Activated naive CD8-positive, alpha-beta T cell treated with anti-CD3 and anti-CD28 coated beads for 36 hours (primary cell): ENCODE data around the gene VAMP3. TPM values are rescaled to one million over a fixed set of nuclear protein-coding genes. Genes with fewer than 3 reads are reported as not detected.

ENCODE experiments used
- DNase-seq: peaks from one replicate; pipeline ENCODE4 v3.0.0; 2021
- H3K27ac Mint-ChIP-seq: one replicate; pipeline ENCODE4 v1.8.0; 2022; ENCODE audit warnings: mild to moderate bottlenecking, moderate library complexity, mixed read lengths
- H3K27me3 Mint-ChIP-seq: one replicate; pipeline ENCODE4 v1.8.0; 2022; ENCODE audit warnings: mild to moderate bottlenecking, mixed read lengths
- H3K36me3 Mint-ChIP-seq: one replicate; pipeline ENCODE4 v1.8.0; 2021; ENCODE audit warnings: mild to moderate bottlenecking, mixed read lengths
- H3K4me1 Mint-ChIP-seq: one replicate; pipeline ENCODE4 v1.8.0; 2021; ENCODE audit warnings: mixed read lengths
- H3K4me3 Mint-ChIP-seq: one replicate; pipeline ENCODE4 v1.8.0; 2022; ENCODE audit warnings: mild to moderate bottlenecking, moderate library complexity, mixed read lengths
- H3K9me3 Mint-ChIP-seq: one replicate; pipeline ENCODE4 v1.8.0; 2022; ENCODE audit warnings: mixed read lengths
- total RNA-seq, 2 experiments: library from RNA; stranded (reverse); gene quantifications; one replicate each; pipeline ENCODE4 v1.2.3, GENCODE V29; 2021

Gene VAMP3
- total RNA-seq, 2 experiments from 2014 or later: 15.1 to 18.5 TPM

DNA sequence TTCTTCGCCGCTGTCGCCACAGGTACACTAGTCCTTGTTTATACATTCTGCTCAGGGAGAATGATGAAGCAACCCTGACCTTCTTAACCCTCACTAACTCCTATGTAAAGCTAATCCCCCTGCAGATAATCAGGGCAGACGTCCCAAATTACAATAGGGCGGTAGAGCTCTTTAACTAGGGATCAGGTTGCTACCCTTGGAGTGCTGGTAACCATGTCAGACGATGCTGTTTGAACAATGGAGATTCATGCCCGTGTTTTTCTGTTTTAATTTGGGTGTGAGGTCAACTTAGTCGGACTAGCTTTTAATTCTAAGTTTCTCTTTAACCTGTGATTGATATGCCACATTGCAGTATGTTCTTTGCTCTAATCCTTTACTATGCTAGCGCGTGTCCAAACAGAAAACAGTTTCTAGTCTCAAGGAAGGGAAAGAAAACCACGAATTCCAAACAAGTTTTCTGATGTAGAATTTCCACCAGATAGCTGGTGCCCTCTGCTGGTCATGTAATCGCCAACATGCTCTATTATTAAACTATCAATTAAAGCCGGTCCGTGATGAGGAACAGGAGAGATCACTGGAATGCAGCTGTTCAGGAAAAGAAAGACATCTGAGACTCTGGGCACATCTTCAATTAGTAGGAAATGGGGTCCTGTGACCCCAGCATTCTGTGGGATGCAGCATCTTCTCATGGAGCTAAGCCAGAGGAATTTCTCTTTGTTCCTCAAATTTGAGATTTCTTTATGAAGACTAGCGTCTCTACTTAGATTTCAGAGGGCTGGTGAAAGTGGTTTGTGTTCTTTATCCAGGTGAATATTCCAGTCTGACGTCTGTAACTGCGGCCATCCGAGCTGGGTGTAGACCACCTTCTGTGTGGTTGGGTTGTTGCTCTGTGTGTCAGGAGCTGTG, 18.3 kb upstream of the VAMP3 start:
- Mint-ChIP-seq H3K9me3 (no peaks in the 10 kb centered on the region), H3K4me3 (peak overlapping the region; percentile 1), H3K4me1 (peaks cover 5% of the 10 kb centered on the region), H3K27ac (no peak overlapping the region), H3K36me3 (no peaks in the 10 kb centered on the region), H3K27me3 (peaks cover 24% of the 10 kb centered on the region)
- DNase-seq: peak; percentile 4

DNA sequence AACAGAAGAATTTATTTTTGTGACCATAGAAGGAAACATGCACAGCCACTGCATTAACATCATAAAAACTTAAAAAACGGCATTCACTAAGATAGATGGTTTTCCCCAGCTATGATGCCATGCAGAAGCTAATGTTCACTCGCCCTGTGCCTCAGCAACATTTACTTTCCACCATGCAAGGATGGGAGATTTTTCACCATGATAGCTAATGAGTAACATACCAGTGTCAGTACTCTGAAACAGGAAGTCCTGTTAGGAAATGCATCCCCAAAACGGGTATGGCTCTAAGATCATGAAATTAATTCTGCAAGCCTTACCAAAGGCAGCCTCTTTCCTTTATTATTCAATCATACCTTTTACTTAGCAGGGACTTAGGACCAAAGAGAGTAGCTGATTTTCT, 17.5 kb upstream of the VAMP3 start:
- Mint-ChIP-seq H3K36me3 (no peaks in the 10 kb centered on the region), H3K27ac (no peak overlapping the region), H3K27me3 (peaks cover 24% of the 10 kb centered on the region), H3K4me1 (peaks cover 5% of the 10 kb centered on the region), H3K9me3 (no peaks in the 10 kb centered on the region), H3K4me3 (no peak overlapping the region)
- DNase-seq: no peak

DNA sequence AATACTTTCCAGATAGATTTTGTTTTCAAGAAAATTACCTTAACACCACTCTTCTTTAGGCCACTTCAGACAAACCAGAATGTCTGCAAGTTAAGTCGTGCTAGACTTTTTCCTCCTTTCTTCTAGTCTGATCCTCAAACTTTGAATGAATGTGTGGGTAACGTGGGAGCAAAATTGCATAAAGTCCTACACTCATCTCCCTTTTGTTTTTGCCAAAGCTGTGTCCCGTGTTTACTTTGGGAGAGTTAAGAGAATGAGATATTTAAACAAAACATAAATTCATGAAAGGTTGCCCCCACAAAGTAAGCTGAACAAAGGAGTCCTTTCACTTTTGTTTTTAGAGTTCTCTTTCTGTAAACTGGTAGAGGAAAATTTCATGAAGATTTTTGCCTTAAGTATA, 16.9 kb upstream of the VAMP3 start:
- no peak overlapping the region for H3K4me3 Mint-ChIP-seq
- no peaks in the 10 kb centered on the region for H3K36me3 Mint-ChIP-seq
- no peaks in the 10 kb centered on the region for H3K9me3 Mint-ChIP-seq

DNA sequence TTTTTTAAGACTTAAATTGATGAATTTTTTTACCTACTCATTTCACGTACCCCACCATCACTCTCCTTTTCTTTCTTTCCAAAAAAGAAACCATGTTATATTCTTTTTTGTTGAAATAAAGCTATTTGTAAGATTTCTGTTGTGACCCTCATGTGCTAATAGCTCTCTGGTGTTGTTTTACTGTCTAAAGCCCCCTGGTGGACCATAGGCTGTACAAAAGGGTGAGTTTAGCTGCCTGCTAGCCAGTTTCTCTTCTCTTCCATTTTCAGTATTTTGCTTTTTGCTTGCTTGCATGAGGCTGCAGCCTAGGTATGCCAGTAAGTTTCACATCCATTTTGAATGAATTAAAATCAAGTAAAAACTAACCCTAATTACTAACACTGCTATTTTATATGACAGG, 15.6 kb upstream of the VAMP3 start:
- no peak for DNase-seq
- no peak overlapping the region for H3K27ac Mint-ChIP-seq
- H3K4me1 Mint-ChIP-seq: peaks cover 5% of the 10 kb centered on the region
- H3K4me3 Mint-ChIP-seq: no peak overlapping the region
- no peaks in the 10 kb centered on the region for H3K36me3 Mint-ChIP-seq
- peaks cover 24% of the 10 kb centered on the region for H3K27me3 Mint-ChIP-seq
- no peaks in the 10 kb centered on the region for H3K9me3 Mint-ChIP-seq

More for the DNA sequence above, 16.9 kb upstream of the VAMP3 start:
- H3K27ac Mint-ChIP-seq: peak overlapping the region; percentile 21
- DNase-seq: no peak
- peaks cover 5% of the 10 kb centered on the region for H3K4me1 Mint-ChIP-seq
- peaks cover 24% of the 10 kb centered on the region for H3K27me3 Mint-ChIP-seq

DNA sequence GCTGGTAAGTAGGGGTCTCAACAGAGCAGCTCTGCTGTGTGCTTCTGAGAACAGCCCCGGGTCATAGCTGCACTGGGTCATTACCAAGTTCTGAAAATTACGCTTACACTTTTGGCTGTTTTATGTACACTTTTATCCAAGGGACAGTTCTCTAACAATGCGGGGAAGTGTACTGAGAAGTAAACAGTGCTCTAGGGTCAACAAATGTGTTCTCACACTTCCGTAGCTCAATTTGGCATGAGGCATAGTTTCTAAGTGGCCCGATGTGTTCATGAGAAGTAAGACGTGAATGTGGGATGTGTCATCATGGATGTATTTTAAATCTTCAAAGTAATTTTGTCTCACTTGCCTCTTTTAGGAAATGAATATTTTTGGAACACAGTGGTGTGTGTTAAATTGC, 10.9 kb upstream of the VAMP3 start:
- Mint-ChIP-seq H3K4me1 (no peaks in the 10 kb centered on the region), H3K4me3 (no peak overlapping the region), H3K36me3 (no peaks in the 10 kb centered on the region), H3K27me3 (peaks cover 12% of the 10 kb centered on the region), H3K27ac (no peak overlapping the region), H3K9me3 (no peaks in the 10 kb centered on the region)
- no peak for DNase-seq

DNA sequence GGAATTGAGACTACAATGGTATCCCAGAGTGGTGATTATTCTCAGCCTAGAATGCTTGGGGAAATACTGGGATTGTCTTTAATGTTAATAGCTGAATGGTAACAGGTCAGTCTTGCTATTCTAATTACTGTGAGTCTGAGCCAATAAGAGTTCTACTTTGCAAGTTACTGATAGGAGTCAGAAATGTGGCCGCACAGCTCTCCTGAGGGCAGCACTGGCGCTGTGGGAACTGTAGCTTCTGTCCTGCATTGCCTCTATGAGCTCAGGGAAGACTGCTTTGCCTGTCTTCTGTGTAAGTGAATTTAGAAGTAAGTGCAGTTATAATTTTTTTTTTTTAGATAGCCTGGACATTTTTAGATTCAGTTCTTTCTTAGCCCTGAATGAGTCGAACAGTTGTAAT, 10.0 kb upstream of the VAMP3 start:
- Mint-ChIP-seq H3K4me1 (no peaks in the 10 kb centered on the region), H3K36me3 (no peaks in the 10 kb centered on the region), H3K9me3 (no peaks in the 10 kb centered on the region), H3K27me3 (peaks cover 6% of the 10 kb centered on the region), H3K27ac (no peak overlapping the region), H3K4me3 (no peak overlapping the region)
- no peak for DNase-seq

DNA sequence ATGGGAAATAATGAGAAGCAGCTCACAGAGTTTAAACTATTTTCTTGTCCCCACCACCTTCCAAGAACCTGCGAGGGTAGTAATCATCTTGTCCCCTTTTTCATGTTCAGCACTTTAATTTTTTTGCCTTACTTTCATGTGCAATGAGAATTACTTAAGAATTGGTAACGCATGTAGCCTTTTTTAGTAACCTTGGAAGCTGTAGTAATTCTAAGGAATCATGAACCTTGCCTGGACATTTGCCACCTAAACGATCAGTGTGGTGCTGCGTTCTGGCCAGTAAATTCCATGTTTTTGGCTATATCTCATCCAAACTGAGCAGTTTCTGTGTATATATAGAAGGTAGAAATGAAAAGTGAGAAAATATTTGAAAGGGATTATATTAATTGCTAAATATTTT, 3.9 kb upstream of the VAMP3 start:
- H3K27me3 Mint-ChIP-seq: peaks cover 32% of the 10 kb centered on the region
- no peak overlapping the region for H3K27ac Mint-ChIP-seq
- H3K4me1 Mint-ChIP-seq: peaks cover 7% of the 10 kb centered on the region
- no peaks in the 10 kb centered on the region for H3K9me3 Mint-ChIP-seq
- H3K36me3 Mint-ChIP-seq: peaks cover 2% of the 10 kb centered on the region
- DNase-seq: no peak
- H3K4me3 Mint-ChIP-seq: no peak overlapping the region

DNA sequence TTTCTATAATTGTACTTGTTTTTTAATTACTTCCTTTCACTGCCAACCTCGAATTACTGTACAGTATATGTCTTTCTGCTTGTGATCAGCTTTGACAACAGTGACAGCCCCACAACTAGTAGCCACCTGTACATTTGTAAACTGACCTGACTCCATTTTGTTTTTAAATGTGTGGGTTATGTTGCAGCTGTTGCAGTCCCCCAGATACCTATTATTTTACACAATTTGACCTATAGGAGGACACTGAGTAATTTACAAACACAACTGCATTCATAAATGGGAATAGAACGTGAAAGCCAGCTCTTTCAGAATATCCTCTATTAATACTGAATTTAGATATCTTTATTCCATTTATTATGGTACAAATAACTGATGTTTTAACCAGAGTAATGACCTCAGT, 2.5 kb upstream of the VAMP3 start:
- Mint-ChIP-seq H3K27ac (no peak overlapping the region), H3K36me3 (peaks cover 10% of the 10 kb centered on the region), H3K27me3 (peaks cover 30% of the 10 kb centered on the region), H3K9me3 (no peaks in the 10 kb centered on the region), H3K4me1 (peaks cover 20% of the 10 kb centered on the region), H3K4me3 (no peak overlapping the region)
- no peak for DNase-seq

DNA sequence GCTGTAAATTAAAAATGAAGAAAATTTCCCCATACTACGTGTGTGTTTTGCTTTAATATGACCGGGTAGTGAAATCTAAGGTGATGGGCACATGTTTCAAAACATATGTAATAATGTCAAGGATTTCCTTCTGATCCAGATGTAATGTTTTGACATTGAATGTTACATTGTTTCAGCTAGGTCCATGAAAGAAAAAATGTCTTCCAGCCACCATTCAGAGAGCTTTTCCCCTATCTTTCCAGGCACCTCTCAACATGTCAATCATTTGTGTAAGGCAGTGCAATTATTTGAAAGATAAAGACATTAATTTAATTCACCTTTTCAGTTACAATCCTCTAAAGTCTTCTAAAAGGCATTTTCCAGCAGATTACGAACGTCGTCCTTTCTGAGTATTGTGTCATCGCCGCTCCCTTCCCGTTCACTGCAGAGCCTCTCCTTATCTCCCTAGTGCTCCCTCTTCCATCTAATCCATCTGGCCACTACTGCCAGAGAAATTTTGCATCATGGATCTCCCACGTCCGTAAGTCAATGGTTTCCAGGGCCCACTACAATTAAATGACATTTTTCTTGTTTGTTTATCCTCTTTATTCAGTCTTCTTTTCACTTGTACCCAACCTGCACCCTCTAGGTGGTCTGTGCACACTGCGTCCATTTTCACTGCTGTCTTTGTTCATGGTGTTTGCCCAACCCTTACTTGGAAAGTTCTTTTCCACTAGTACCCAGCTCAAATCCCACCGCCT, 1.3 kb upstream of the VAMP3 start:
- Mint-ChIP-seq H3K9me3 (no peaks in the 10 kb centered on the region), H3K4me3 (no peak overlapping the region), H3K4me1 (peaks cover 27% of the 10 kb centered on the region), H3K36me3 (peaks cover 15% of the 10 kb centered on the region), H3K27me3 (peaks cover 28% of the 10 kb centered on the region), H3K27ac (no peak overlapping the region)
- no peak for DNase-seq

DNA sequence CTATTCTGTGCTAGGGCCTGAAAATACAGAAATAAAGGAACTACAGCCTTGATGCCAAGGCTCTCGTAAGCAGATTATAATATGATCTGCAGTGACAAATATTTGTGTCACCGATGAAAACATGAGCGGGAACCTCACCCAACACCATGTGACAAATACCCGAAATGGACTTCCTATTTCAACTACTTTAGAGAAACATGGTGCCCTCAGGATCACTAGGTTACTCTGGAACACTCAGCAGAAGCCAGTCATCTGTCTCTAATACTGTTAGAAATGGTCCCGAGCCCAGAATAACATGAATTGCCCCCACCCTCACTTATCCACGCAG, 463 bp upstream of the VAMP3 start:
- peak overlapping the region; percentile 82 for H3K4me3 Mint-ChIP-seq
- peaks cover 28% of the 10 kb centered on the region for H3K27me3 Mint-ChIP-seq
- DNase-seq: no peak
- no peaks in the 10 kb centered on the region for H3K9me3 Mint-ChIP-seq
- H3K27ac Mint-ChIP-seq: no peak overlapping the region
- peaks cover 27% of the 10 kb centered on the region for H3K4me1 Mint-ChIP-seq
- H3K36me3 Mint-ChIP-seq: peaks cover 15% of the 10 kb centered on the region

DNA sequence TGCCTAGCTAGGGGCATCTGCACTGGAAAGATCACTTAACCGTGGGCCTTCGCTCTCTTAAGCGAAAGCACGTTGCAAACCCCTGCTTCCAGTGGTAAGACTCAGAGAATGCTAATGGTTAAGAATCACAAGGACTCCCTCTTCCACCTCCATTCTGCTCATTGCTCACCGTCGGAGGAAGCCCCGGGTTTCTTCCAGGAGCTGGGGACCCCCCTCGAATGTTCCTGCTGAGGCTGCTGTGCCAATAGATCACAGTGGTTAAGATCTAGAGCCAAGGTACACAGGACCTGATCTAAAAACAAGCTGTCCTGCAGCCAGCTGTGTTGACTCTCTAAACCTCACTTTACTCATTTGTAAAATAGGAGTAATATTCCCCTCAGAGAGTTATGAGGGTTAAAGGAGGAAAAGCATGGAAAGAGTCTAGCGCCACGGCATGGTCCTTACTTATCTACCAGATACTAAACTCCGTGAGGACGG, 765 bp downstream of the VAMP3 start:
- peaks cover 27% of the 10 kb centered on the region for H3K27me3 Mint-ChIP-seq
- no peak for DNase-seq
- peak overlapping the region; percentile 75 for H3K27ac Mint-ChIP-seq
- H3K4me3 Mint-ChIP-seq: peak overlapping the region; percentile 89
- peaks cover 27% of the 10 kb centered on the region for H3K4me1 Mint-ChIP-seq
- H3K9me3 Mint-ChIP-seq: no peaks in the 10 kb centered on the region
- H3K36me3 Mint-ChIP-seq: peaks cover 20% of the 10 kb centered on the region

DNA sequence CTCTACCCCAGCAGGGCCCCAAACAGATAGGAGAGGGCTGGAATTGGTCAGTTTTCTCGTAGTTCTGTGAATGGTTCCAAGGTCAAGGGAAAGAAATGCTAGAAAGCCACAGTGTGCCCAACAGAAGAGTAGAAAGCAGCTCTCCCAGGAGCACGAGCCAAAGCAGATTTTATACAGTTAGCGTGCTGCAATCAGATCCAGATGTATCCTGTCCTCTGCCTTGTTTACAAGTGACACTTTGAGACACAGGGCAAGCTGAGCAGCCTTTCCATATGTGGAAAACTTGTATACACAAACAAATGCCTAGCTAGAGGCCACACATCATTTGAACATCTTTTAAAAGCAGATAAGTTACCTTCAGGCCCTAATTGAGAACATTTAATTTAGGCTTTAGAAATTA, 6.5 kb downstream of the VAMP3 start:
- Mint-ChIP-seq H3K27ac (no peak overlapping the region), H3K9me3 (no peaks in the 10 kb centered on the region), H3K36me3 (peaks cover 22% of the 10 kb centered on the region), H3K4me3 (no peak overlapping the region), H3K27me3 (no peaks in the 10 kb centered on the region), H3K4me1 (peaks cover 30% of the 10 kb centered on the region)
- no peak for DNase-seq

DNA sequence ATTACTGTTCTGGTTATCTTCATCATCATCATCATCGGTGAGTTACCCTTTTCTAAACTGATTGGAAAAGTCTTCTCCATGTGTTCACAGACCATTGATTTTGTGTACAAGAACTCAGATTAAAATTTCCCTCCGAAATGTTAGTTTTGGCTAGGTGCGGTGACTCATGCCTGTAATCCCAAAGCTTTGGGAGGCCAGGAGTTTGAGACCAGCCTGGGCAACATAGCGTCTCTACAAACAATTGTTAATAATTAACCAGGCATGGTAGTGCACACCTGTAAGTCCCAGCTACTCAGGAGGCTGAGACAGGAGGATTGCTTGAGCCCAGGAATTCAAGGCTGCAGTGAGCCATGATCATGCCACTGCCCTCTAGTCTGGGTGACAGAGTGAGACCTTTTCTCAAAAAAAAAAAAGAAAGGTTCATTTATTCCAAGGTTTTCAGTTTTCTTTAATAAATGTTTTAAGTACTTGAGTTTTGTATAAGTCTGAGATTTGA, 7.1 kb downstream of the VAMP3 start:
- Mint-ChIP-seq H3K27me3 (no peaks in the 10 kb centered on the region), H3K9me3 (no peaks in the 10 kb centered on the region), H3K27ac (no peak overlapping the region), H3K36me3 (peaks cover 18% of the 10 kb centered on the region), H3K4me3 (no peak overlapping the region), H3K4me1 (peaks cover 29% of the 10 kb centered on the region)
- no peak for DNase-seq

DNA sequence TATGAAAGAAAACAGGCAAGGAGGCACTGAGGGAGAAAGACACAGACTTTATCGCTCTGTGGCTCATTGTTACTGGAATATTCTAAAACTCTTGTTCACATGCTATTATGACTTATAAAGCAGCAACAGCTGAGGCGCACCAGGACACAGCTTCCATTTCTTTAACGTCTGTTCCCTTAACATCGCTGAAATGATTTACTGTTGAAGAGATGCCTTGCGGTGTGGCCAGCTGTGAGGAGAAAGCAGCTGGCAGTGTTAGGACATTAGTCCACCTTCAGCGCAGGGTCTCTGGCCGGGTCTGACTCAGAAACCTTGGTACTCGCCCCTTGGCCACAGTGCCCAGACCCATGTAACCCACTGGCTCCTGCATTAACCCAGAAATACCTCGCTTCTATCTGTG, 9.9 kb downstream of the VAMP3 start:
- Mint-ChIP-seq H3K36me3 (peaks cover 14% of the 10 kb centered on the region), H3K9me3 (no peaks in the 10 kb centered on the region), H3K4me1 (peaks cover 22% of the 10 kb centered on the region), H3K27ac (no peak overlapping the region), H3K4me3 (no peak overlapping the region), H3K27me3 (no peaks in the 10 kb centered on the region)
- DNase-seq: no peak

DNA sequence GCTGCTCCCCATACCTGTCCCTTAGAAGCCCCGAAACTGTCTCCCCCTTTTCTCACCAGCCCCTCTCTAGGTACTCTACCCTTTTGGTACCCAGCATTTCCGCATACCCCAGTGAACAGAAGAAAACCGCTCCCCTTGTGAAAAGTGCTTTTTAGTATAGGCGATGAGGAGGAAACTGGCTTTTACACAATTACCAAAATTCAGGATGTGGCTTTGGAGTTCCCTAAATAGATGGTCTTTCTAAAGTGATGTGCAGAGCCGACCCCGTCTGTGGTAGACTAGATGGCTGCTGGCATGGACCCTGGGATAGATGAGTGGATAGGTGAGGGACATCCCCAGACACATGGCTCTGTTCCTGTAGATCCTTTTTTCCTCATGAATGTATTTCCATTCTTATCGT, 10.4 kb downstream of the VAMP3 start:
- no peak for DNase-seq
- peaks cover 22% of the 10 kb centered on the region for H3K4me1 Mint-ChIP-seq
- H3K36me3 Mint-ChIP-seq: peaks cover 14% of the 10 kb centered on the region
- H3K27me3 Mint-ChIP-seq: no peaks in the 10 kb centered on the region
- no peak overlapping the region for H3K4me3 Mint-ChIP-seq
- H3K9me3 Mint-ChIP-seq: no peaks in the 10 kb centered on the region
- no peak overlapping the region for H3K27ac Mint-ChIP-seq
